HuH-7 (cell line): Measurements from ENCODE around the gene PALM.
"Not testable (repeated sequence)": the region's sequence is repeated elsewhere in the genome, so short reads cannot be mapped to it uniquely, and the experiment has no call there.

ENCODE experiments used
- DNase-seq: peaks from one replicate; pipeline ENCODE4 v3.0.0; 2011; ENCODE audit warnings: low spot score

PALM gene

GRCh38 chr19:732148-733069 is 23.7 kb downstream of the PALM start:
- no peak for DNase-seq

GRCh38 chr19:734716-735115 is 26.0 kb downstream of the PALM start:
- DNase-seq, result no peak

GRCh38 chr19:736125-736524 is 27.4 kb downstream of the PALM start:
- DNase-seq, result no peak

- DNase-seq, result peak; percentile 90
Measured at GRCh38 chr19:737591-738093, 28.9 kb downstream of the PALM start.

GRCh38 chr19:738509-739128 is 29.9 kb downstream of the PALM start:
- DNase-seq, result peak; percentile 97

GRCh38 chr19:739998-740715 is 31.4 kb downstream of the PALM start:
- no peak for DNase-seq

GRCh38 chr19:740816-741505 is 32.2 kb downstream of the PALM start:
- DNase-seq, result not testable (repeated sequence)

- DNase-seq, result peak; percentile 52
Measured at GRCh38 chr19:741506-742131, 32.9 kb downstream of the PALM start.

GRCh38 chr19:742540-743075 is 33.9 kb downstream of the PALM start:
- DNase-seq, result no peak

GRCh38 chr19:743168-743687 is 34.5 kb downstream of the PALM start:
- DNase-seq, result no peak

GRCh38 chr19:745138-745537 is 36.4 kb downstream of the PALM start:
- DNase-seq, result not testable (repeated sequence)

GRCh38 chr19:746208-746819 is 37.6 kb downstream of the PALM start:
- DNase-seq, result no peak

- no peak for DNase-seq
Measured at GRCh38 chr19:746956-747355, 38.2 kb downstream of the PALM start.

- DNase-seq, result no peak
Measured at GRCh38 chr19:747432-748273, 38.9 kb downstream of the PALM start.

- no peak for DNase-seq
Measured at GRCh38 chr19:748274-748598, 39.5 kb downstream of the PALM start.

- DNase-seq, result no peak
Measured at GRCh38 chr19:749811-750210, 41.1 kb downstream of the PALM start.

- no peak for DNase-seq
Measured at GRCh38 chr19:750640-751423, 42.1 kb downstream of the PALM start, which contains the start of gene MISP. TSS of gene MISP (plus strand) at chr19:751112. CDS start at chr19:756947, 5,835 bp downstream.

- DNase-seq, result peak; percentile 39
Measured at GRCh38 chr19:751501-752341, 43.0 kb downstream of the PALM start.
